Activated CD4-positive, alpha-beta memory T cell treated with anti-CD3 and anti-CD28 coated beads, Interleukin-2, amount 10 ng/mL, durations not matched to agents 7 days and 5 days (primary cell): ENCODE data around the gene OSBPL3. TPM values are rescaled to one million over a fixed set of nuclear protein-coding genes. Genes with fewer than 3 reads are reported as not detected.
A peak's percentile ranks its signal among the peaks of the same experiment; 100 is the strongest.

Source experiments
- CTCF ChIA-PET: fragments of 350-600 bp; sonication (Branson Sonifier 250); formaldehyde crosslinking; loops from one replicate; lab custom pipeline; 2021; ENCODE audit warnings: antibody characterized with exemption, inconsistent platforms; lab: Charles Lee
- POLR2A ChIA-PET: fragments of 350-600 bp; sonication (Branson Sonifier 250); formaldehyde crosslinking; loops from one replicate; lab custom pipeline; 2021; ENCODE audit warnings: antibody characterized with exemption; lab: Charles Lee
- DNase-seq: peaks from one replicate; pipeline ENCODE4 v3.0.0-alpha.2; 2020
- H3K27ac Mint-ChIP-seq: one replicate; pipeline ENCODE4 v1.8.0; 2021; ENCODE audit warnings: mild to moderate bottlenecking, mixed read lengths
- H3K27me3 Mint-ChIP-seq: one replicate; pipeline ENCODE4 v1.8.0; 2021; ENCODE audit warnings: mixed read lengths
- H3K36me3 Mint-ChIP-seq: one replicate; pipeline ENCODE4 v1.8.0; 2021; ENCODE audit warnings: low read depth, mixed read lengths
- H3K4me1 Mint-ChIP-seq: one replicate; pipeline ENCODE4 v1.8.0; 2021; ENCODE audit warnings: mixed read lengths
- H3K4me3 Mint-ChIP-seq: one replicate; pipeline ENCODE4 v1.8.0; 2021; ENCODE audit warnings: mild to moderate bottlenecking, mixed read lengths
- H3K9me3 Mint-ChIP-seq: one replicate; pipeline ENCODE4 v1.8.0; 2021; ENCODE audit warnings: mixed read lengths
- total RNA-seq, 2 experiments: library from RNA; stranded (reverse); gene quantifications; one replicate each; pipeline ENCODE4 v1.2.3, GENCODE V29; 2021

Gene OSBPL3
- total RNA-seq, 2 experiments from 2014 or later = 90.3 to 99.9 TPM

GRCh38 chr7:24777806-24778205, 202.2 kb downstream of the OSBPL3 start:
- H3K9me3 Mint-ChIP-seq = no peaks in the 10 kb centered on the region
- peaks cover 9% of the 10 kb centered on the region for H3K4me1 Mint-ChIP-seq
- no peak overlapping the region for H3K4me3 Mint-ChIP-seq
- H3K36me3 Mint-ChIP-seq = peaks cover 3% of the 10 kb centered on the region
- no peak for DNase-seq
- ChIA-PET CTCF (no interaction called here), POLR2A (interaction anchor here (1.2 kb wide), 1 partner anchor 21 kb away, joined by 4 read pairs; no protein-coding TSS in a partner anchor)
- H3K27ac Mint-ChIP-seq = no peak overlapping the region
- no peaks in the 10 kb centered on the region for H3K27me3 Mint-ChIP-seq

GRCh38 chr7:24773646-24774045, 206.3 kb downstream of the OSBPL3 start:
- Mint-ChIP-seq H3K36me3 (peaks cover 6% of the 10 kb centered on the region), H3K4me1 (peaks cover 27% of the 10 kb centered on the region), H3K4me3 (no peak overlapping the region), H3K27ac (no peak overlapping the region), H3K9me3 (peaks cover 7% of the 10 kb centered on the region), H3K27me3 (peaks cover 4% of the 10 kb centered on the region)
- CTCF ChIA-PET = no interaction called here
- POLR2A ChIA-PET = no interaction called here
- no peak for DNase-seq

GRCh38 chr7:24769851-24770250, 210.1 kb downstream of the OSBPL3 start:
- Mint-ChIP-seq H3K27me3 (peaks cover 17% of the 10 kb centered on the region), H3K36me3 (peaks cover 6% of the 10 kb centered on the region), H3K4me1 (peaks cover 33% of the 10 kb centered on the region), H3K27ac (no peak overlapping the region), H3K9me3 (peaks cover 7% of the 10 kb centered on the region), H3K4me3 (no peak overlapping the region)
- ChIA-PET CTCF (no interaction called here), POLR2A (interaction anchor here (1.1 kb wide), 1 partner anchor 14 kb away, joined by 4 read pairs; no protein-coding TSS in a partner anchor)
- no peak for DNase-seq

GRCh38 chr7:24769014-24769830, 210.8 kb downstream of the OSBPL3 start:
- POLR2A ChIA-PET = interaction anchor here (1.1 to 1.3 kb wide), 2 partner anchors 13 to 356 kb away, joined by 4 to 6 read pairs; partner anchors contain the start of gene CYCS
- H3K27ac Mint-ChIP-seq = peak overlapping the region; percentile 64
- peaks cover 7% of the 10 kb centered on the region for H3K9me3 Mint-ChIP-seq
- CTCF ChIA-PET = interaction anchor here (1.0 to 1.5 kb wide), 3 partner anchors 42 to 329 kb away, joined by 3 to 4 read pairs (median 3); no protein-coding TSS in a partner anchor
- peaks cover 21% of the 10 kb centered on the region for H3K27me3 Mint-ChIP-seq
- no peak for DNase-seq
- peaks cover 6% of the 10 kb centered on the region for H3K36me3 Mint-ChIP-seq
- H3K4me3 Mint-ChIP-seq = no peak overlapping the region
- peaks cover 33% of the 10 kb centered on the region for H3K4me1 Mint-ChIP-seq

- Mint-ChIP-seq H3K27ac (no peak overlapping the region), H3K36me3 (peaks cover 6% of the 10 kb centered on the region), H3K27me3 (peaks cover 28% of the 10 kb centered on the region), H3K4me1 (peaks cover 27% of the 10 kb centered on the region), H3K9me3 (peaks cover 7% of the 10 kb centered on the region), H3K4me3 (no peak overlapping the region)
- CTCF ChIA-PET = interaction anchor here (1.0 to 1.5 kb wide), 3 partner anchors 43 to 330 kb away, joined by 3 to 4 read pairs (median 3); no protein-coding TSS in a partner anchor
- POLR2A ChIA-PET = interaction anchor here (1.3 kb wide), 1 partner anchor 358 kb away, joined by 6 read pairs; the partner anchor contains the start of gene CYCS
- DNase-seq = no peak
These were observed 212.0 kb downstream of the OSBPL3 start for GRCh38 chr7:24767878-24768569.

GRCh38 chr7:24764972-24765744, 214.8 kb downstream of the OSBPL3 start:
- ChIA-PET POLR2A (no interaction called here), CTCF (no interaction called here)
- Mint-ChIP-seq H3K36me3 (peaks cover under 1% of the 10 kb centered on the region), H3K4me1 (peaks cover 22% of the 10 kb centered on the region), H3K27ac (no peak overlapping the region), H3K4me3 (no peak overlapping the region), H3K27me3 (peaks cover 44% of the 10 kb centered on the region), H3K9me3 (no peaks in the 10 kb centered on the region)
- DNase-seq = no peak

GRCh38 chr7:24764011-24764410, 216.0 kb downstream of the OSBPL3 start:
- CTCF ChIA-PET = no interaction called here
- H3K9me3 Mint-ChIP-seq = no peaks in the 10 kb centered on the region
- H3K27ac Mint-ChIP-seq = no peak overlapping the region
- no peak for DNase-seq
- peaks cover 10% of the 10 kb centered on the region for H3K4me1 Mint-ChIP-seq
- H3K27me3 Mint-ChIP-seq = peaks cover 52% of the 10 kb centered on the region
- H3K36me3 Mint-ChIP-seq = no peaks in the 10 kb centered on the region
- POLR2A ChIA-PET = no interaction called here
- H3K4me3 Mint-ChIP-seq = no peak overlapping the region

GRCh38 chr7:24763303-24763901, 216.6 kb downstream of the OSBPL3 start:
- H3K27me3 Mint-ChIP-seq = peaks cover 58% of the 10 kb centered on the region
- H3K4me1 Mint-ChIP-seq = peaks cover 4% of the 10 kb centered on the region
- no peaks in the 10 kb centered on the region for H3K9me3 Mint-ChIP-seq
- H3K4me3 Mint-ChIP-seq = no peak overlapping the region
- no peak for DNase-seq
- H3K27ac Mint-ChIP-seq = no peak overlapping the region
- CTCF ChIA-PET = no interaction called here
- POLR2A ChIA-PET = no interaction called here
- H3K36me3 Mint-ChIP-seq = no peaks in the 10 kb centered on the region

GRCh38 chr7:24762771-24763170, 217.2 kb downstream of the OSBPL3 start:
- DNase-seq = no peak
- Mint-ChIP-seq H3K27me3 (peaks cover 60% of the 10 kb centered on the region), H3K4me1 (peaks cover 4% of the 10 kb centered on the region), H3K4me3 (no peak overlapping the region), H3K9me3 (no peaks in the 10 kb centered on the region), H3K27ac (no peak overlapping the region), H3K36me3 (no peaks in the 10 kb centered on the region)
- POLR2A ChIA-PET = no interaction called here
- CTCF ChIA-PET = interaction anchor here (0.7 kb wide), 1 partner anchor 59 kb away, joined by 3 read pairs; no protein-coding TSS in a partner anchor

- CTCF ChIA-PET = no interaction called here
- no peaks in the 10 kb centered on the region for H3K9me3 Mint-ChIP-seq
- POLR2A ChIA-PET = interaction anchor here (1.0 kb wide), 1 partner anchor 64 kb away, joined by 3 read pairs; no protein-coding TSS in a partner anchor
- H3K27ac Mint-ChIP-seq = no peak overlapping the region
- H3K4me3 Mint-ChIP-seq = no peak overlapping the region
- DNase-seq = no peak
- H3K36me3 Mint-ChIP-seq = no peaks in the 10 kb centered on the region
- H3K4me1 Mint-ChIP-seq = peaks cover 12% of the 10 kb centered on the region
- H3K27me3 Mint-ChIP-seq = peaks cover 64% of the 10 kb centered on the region
These were observed 219.0 kb downstream of the OSBPL3 start for GRCh38 chr7:24760968-24761367.

GRCh38 chr7:24757353-24758275, 222.4 kb downstream of the OSBPL3 start, which contains the start of gene GSDME:
Gene GSDME (minus strand): TSS chr7:24757464. CDS start chr7:24749774, 7,690 bp downstream.
- peaks cover 65% of the 10 kb centered on the region for H3K27me3 Mint-ChIP-seq
- no peak within 1 kb of the TSS for H3K27ac Mint-ChIP-seq
- H3K36me3 Mint-ChIP-seq = no peaks in the 10 kb centered on the region
- POLR2A ChIA-PET = interaction anchor here (1.9 kb wide), 1 partner anchor 367 kb away, joined by 10 read pairs; the partner anchor contains the start of gene CYCS
- H3K4me1 Mint-ChIP-seq = peaks cover 25% of the 10 kb centered on the region
- H3K9me3 Mint-ChIP-seq = no peaks in the 10 kb centered on the region
- H3K4me3 Mint-ChIP-seq = peak within 1 kb of the TSS; percentile 74
- peak; percentile 36 for DNase-seq
- CTCF ChIA-PET = interaction anchor here (0.5 to 1.2 kb wide), 3 partner anchors 43 to 337 kb away, joined by 3 to 4 read pairs (median 4); no protein-coding TSS in a partner anchor
